ENCODE data around the gene COL23A1. TPM values are rescaled to one million over a fixed set of nuclear protein-coding genes. Genes with fewer than 3 reads are reported as not detected.

COL23A1 gene
- total RNA-seq (ENCODE audit: insufficient read depth, low replicate concordance): 0.96 TPM

GRCh38 chr5:178590141-178590923 lies at the start of gene COL23A1:
Gene COL23A1, minus strand, starts transcription at chr5:178590393.
- DNase-seq (ENCODE audit: low spot score): peak; percentile 86

- no peak for DNase-seq (ENCODE audit: low spot score)
These were observed 47.3 kb upstream of the COL23A1 start for GRCh38 chr5:178637356-178638074.

GRCh38 chr5:178632285-178632684 lies 42.1 kb upstream of the COL23A1 start:
- DNase-seq (ENCODE audit: low spot score): no peak

DNA sequence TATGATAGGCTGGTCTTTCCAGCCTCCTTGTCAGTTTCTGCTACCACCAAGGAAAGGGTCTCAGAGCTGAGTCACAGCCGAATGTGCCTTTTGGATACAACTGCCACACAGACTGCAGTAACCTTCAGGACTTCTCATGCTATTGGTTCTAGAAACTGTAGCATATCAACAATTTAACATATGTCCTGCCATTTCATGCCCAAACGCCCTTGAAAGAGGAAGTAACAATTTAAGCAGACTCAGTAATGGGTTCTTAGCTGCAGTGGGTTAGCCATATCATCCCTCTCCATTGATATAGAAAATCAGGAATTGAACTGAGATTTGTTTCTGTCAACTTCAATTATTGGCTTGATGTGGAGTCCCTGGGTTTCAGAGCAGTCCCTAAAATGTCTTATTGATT lies 40.8 kb upstream of the COL23A1 start:
- DNase-seq (ENCODE audit: low spot score): no peak

DNA sequence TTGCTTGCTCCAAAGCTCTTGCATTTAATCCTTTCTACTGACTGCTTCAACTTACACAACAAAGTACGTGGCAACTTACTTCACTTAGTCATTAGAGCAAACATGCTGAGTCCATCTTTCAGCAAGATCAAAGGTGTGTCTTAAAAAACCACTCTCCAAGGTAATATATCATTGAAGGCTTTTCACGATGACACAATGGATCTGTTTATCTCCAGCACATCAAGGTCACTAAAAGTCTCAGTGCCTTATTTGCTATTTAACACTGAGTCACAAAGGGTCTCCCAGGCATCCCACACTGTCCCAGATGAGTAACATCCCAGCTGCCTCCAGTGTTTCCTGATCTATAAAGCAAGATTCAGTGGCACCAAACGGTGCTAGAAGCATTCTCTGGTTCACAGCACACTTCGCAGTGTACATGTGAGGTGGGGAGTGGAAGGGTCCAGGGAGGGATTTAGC lies 40.3 kb upstream of the COL23A1 start:
- peak; percentile 44 for DNase-seq (ENCODE audit: low spot score)

DNA sequence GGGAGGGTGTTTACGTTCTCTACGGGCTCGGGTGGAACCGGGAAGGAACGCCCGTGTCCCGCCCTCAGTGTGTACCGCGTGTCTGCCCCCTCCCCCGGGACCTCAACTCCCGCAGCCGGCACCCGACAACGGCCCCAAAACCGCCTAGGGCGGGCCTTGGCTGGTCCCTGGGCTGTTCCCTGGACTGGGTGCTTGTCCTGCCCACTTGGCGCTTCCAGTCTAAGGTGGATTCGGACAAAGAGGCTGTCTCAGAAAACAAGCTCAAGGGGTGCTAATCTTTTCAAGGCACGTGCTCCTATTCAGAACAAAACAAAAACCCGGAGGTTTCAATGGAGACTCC lies 37.0 kb upstream of the COL23A1 start:
- no peak for DNase-seq (ENCODE audit: low spot score)

GRCh38 chr5:178626484-178627258 lies 36.5 kb upstream of the COL23A1 start, which contains the start of gene CLK4:
Gene CLK4, minus strand, starts transcription at chr5:178627050. Its CDS starts 3,634 bp downstream, at chr5:178623416.
- DNase-seq (ENCODE audit: low spot score): peak; percentile 96

GRCh38 chr5:178625679-178626483 lies 35.7 kb upstream of the COL23A1 start:
- peak; percentile 43 for DNase-seq (ENCODE audit: low spot score)

- DNase-seq (ENCODE audit: low spot score): peak; percentile 42
These were observed 34.7 kb upstream of the COL23A1 start for GRCh38 chr5:178624631-178625546.

DNA sequence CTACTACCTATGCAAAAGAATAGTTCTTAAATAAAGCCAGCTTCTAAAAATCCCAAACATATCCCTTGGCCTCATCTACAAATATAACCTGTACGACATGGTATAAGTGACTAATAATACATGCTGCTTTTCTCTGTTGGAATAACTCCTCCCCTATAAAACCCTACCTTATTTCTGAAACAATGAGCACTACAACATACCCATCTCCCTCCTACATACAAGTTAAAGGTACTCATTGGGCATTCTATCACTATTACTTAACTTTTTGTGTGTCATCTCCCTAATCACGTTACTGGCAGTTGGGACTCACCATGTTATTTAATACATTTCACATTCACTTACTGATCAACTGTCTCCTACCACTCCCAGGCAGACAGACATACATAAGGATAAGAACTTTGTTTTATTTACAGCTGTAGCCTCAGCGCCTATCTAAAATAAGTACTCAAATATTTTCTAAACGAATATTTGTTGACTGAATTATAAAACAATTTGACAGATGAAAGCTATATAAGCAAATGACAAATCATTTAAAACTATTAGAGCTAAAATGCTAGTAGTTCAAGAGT lies 32.6 kb upstream of the COL23A1 start:
- no peak for DNase-seq (ENCODE audit: low spot score)

DNA sequence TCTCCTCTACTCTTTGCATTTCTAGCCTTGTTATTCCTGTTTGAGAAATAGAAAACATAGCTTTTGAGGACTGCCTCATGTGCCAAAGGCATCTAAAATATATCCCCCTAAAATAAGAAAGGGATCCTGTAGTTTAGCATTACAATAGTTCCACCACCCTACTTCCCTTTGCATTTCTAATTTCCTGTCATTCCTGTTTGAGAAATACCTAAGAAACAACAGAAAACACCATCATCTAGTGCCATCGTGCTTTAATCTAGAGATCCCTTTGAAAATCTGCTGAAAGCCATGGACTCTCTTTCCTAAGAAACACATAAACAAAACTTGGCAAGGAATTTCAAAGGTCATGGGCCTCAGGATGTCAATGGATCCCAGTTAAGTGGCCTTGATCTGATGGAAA lies 29.2 kb upstream of the COL23A1 start:
- DNase-seq (ENCODE audit: low spot score): no peak

DNA sequence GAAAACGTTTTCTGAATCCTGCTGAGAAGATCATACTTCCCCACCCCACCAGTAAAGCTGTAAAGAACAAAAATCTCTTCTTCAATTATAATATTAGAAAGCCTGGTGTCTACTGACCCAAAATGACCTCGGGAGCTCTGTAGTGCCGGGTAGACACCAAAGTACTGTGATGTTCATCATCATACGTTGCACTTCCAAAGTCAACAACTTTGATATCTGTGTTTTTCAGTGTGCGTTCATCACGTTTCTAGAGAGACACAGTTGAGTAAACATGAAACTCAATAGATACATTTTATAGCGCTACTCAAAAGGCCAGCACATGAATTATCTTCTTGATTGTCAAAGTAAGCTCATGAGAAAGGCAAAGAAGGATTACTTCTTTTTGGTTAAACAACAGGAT lies 22.1 kb upstream of the COL23A1 start:
- no peak for DNase-seq (ENCODE audit: low spot score)

GRCh38 chr5:178606269-178606668 lies 16.1 kb upstream of the COL23A1 start:
- DNase-seq (ENCODE audit: low spot score): no peak

GRCh38 chr5:178605788-178606187 lies 15.6 kb upstream of the COL23A1 start:
- no peak for DNase-seq (ENCODE audit: low spot score)

DNA sequence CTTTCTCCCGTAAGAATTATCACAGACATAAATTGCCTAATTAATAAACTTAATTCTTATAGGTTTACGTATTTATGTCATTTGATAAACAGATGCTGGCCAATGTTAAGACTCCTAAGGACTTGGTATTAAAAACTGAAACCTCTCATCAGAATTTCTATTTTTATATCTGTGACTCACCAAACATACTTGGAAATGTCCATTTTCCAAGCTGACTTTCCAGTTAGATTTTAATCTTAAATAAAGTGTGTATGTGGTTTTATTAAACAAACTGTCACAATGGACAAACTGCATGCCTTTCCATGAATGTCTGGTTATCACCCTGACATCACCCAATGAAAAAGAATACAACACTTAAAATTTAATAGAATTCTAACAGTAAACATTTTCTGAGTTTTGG lies 12.6 kb upstream of the COL23A1 start:
- DNase-seq (ENCODE audit: low spot score): no peak

DNA sequence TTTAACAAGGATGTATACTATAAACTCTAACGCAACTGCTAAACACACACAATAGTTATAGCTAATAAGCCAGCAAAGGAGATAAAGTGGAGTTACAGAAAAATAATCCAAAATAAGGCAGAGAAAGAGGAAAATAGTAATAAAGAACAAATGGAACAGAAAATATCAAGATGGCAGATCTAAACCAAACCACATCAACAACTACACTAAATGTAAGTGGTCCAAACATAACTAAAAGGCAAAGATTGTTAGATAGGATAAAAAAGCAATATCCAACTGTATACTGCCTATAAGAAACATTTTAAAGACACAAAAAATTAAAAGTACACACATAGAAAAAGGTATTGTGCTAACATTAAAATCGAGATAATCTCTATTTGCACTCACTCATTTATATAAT lies 5.6 kb upstream of the COL23A1 start:
- DNase-seq (ENCODE audit: low spot score): no peak

GRCh38 chr5:178595150-178595549 lies 5.0 kb upstream of the COL23A1 start:
- DNase-seq (ENCODE audit: low spot score): no peak

GRCh38 chr5:178590924-178591423 lies 781 bp upstream of the COL23A1 start:
- no peak for DNase-seq (ENCODE audit: low spot score)

All from umbilical cord (tissue), 2 donors.